GM21360 (cell line): Measurements from ENCODE around the gene EGFL7.

Experiments
- ATAC-seq: cut with Tn5 transposase; IDR thresholded peaks from one replicate; pipeline ENCODE4 v1.9.1; 2021; ENCODE audit warnings: mild to moderate bottlenecking, moderate library complexity; ENCODE audit not compliant: unreplicated experiment

Gene EGFL7

GRCh38 chr9:136714096-136714892 lies 51.6 kb downstream of the EGFL7 start:
- no peak for ATAC-seq

- no peak for ATAC-seq
These were observed 52.2 kb downstream of the EGFL7 start for GRCh38 chr9:136714893-136715274.

DNA sequence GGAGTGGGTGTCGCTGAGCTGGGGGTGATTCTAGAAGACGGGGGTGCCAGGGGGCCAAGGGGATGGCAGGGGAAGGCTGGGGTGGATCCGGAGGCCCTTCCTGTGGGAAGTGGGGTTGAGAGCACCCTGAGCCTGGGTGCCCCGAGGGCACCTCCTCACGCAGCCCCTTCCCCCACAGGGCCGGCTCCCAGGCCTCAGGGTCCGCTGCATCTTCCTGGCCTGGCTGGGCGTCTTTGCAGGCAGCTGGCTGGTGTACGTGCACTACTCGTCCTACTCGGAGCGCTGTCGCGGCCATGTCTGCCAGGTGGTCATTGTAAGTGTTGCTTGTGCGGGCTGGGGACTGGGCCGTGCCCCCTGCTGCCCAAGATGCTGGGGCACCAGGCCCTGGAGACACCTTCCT lies 54.7 kb downstream of the EGFL7 start:
- no peak for ATAC-seq

GRCh38 chr9:136718345-136719194 lies 55.9 kb downstream of the EGFL7 start:
- ATAC-seq, result no peak

- ATAC-seq, result no peak
These were observed 56.6 kb downstream of the EGFL7 start for GRCh38 chr9:136719195-136719880.

- ATAC-seq, result no peak
These were observed 57.7 kb downstream of the EGFL7 start for GRCh38 chr9:136720251-136720897.

- no peak for ATAC-seq
These were observed 58.2 kb downstream of the EGFL7 start for GRCh38 chr9:136720898-136721338.

- ATAC-seq, result no peak
These were observed 58.8 kb downstream of the EGFL7 start for GRCh38 chr9:136721339-136722092.
